HCT116 (cell line): ENCODE data around the gene SH2D6. TPM values are rescaled to one million over a fixed set of nuclear protein-coding genes. Genes with fewer than 3 reads are reported as not detected.

ENCODE experiments used
- ATAC-seq: fragments of 200-7000 bp; cut with Tn5 transposase; 2 replicates; pipeline ENCODE4 v1.9.1; 2020; ENCODE audit warnings: mild to moderate bottlenecking, moderate library complexity
- BruUV-seq: library from RNA; stranded (reverse); fragments of 400-500 nt; replicated peaks from 2 replicates; lab custom pipeline; 2021; lab: Mats Ljungman, UMichigan
- CTCF ChIA-PET: fragments of 300-600 bp; sonication (Branson Sonifier 250); formaldehyde crosslinking; loops from one replicate; lab custom pipeline; 2021; ENCODE audit warnings: antibody characterized with exemption; lab: Charles Lee
- POLR2A ChIA-PET: fragments of 300-600, 350-600 bp; sonication (Branson Sonifier 250); formaldehyde crosslinking; loops from one replicate; lab custom pipeline; 2021; ENCODE audit warnings: antibody characterized with exemption; lab: Charles Lee
- RAD21 ChIA-PET, 2 experiments: fragments of 300-600 bp; sonication (Branson Sonifier 250); formaldehyde crosslinking; loops; one replicate each; lab custom pipeline; 2023; ENCODE audit warnings: low total read pairs in 2 of 2; ENCODE audit not compliant: uncharacterized antibody in 2 of 2, unreplicated experiment in 2 of 2, low non-redundant PET in 1 of 2; lab: Charles Lee
- DNase-seq: peaks from one replicate; pipeline ENCODE4 v3.0.0-alpha.2; 2010; ENCODE audit warnings: low read depth, low spot score
- H2AFZ ChIP-seq: fragments of 200-600 bp; shearing (Covaris generic), sonication (generic); 2 replicates; pipeline ENCODE4 v1.6.1; 2017; ENCODE audit warnings: low read depth, mixed run types, mixed read lengths, antibody characterized with exemption, low read length; ENCODE audit not compliant: poor library complexity, severe bottlenecking
- H3K27ac ChIP-seq: 2 replicates; pipeline ENCODE4 v1.5.1; 2012; ENCODE audit warnings: low read depth, low read length
- H3K27me3 ChIP-seq: fragments of 200-600 bp; sonication (generic); 2 replicates; pipeline ENCODE4 v1.6.1; 2016; ENCODE audit warnings: mixed run types, low read length, mixed read lengths; ENCODE audit not compliant: insufficient read depth
- H3K36me3 ChIP-seq, 2 experiments: fragments of 200-500 bp in 1 of 2; fragments of 200-600 bp in 1 of 2; sonication (Bioruptor generic) in 1 of 2; sonication (generic) in 1 of 2; 2 replicates each; pipeline versions ENCODE4 v1.5.1 to v1.6.1; 2014 to 2016; ENCODE audit warnings: low read length in 2 of 2, inconsistent platforms in 1 of 2, mixed read lengths in 1 of 2, mixed run types in 1 of 2; ENCODE audit not compliant: insufficient read depth in 2 of 2, control insufficient read depth in 1 of 2
- H3K4me1 ChIP-seq, 2 experiments: fragments of 200-600 bp in 1 of 2; sonication (generic) in 1 of 2; 2 replicates each; pipeline versions ENCODE4 v1.5.1 to v1.6.1; 2012 to 2017; ENCODE audit warnings: low read length in 2 of 2, inconsistent platforms in 1 of 2, mild to moderate bottlenecking in 1 of 2, mixed read lengths in 1 of 2, mixed run types in 1 of 2, moderate library complexity in 1 of 2; ENCODE audit not compliant: insufficient read depth in 2 of 2, control insufficient read depth in 1 of 2
- H3K4me2 ChIP-seq: fragments of 200-600 bp; sonication (generic); 2 replicates; pipeline ENCODE4 v1.6.1; 2017; ENCODE audit warnings: mixed run types, low read length, mixed read lengths
- H3K4me3 ChIP-seq, 2 experiments: fragments of 200-600 bp in 1 of 2; sonication (generic) in 1 of 2; replicated peaks in 1 of 2; 2 replicates each; pipeline ENCODE4 v1.5.1; 2011 to 2016; ENCODE audit warnings: low read length in 2 of 2, control low read depth in 1 of 2, low read depth in 1 of 2, mild to moderate bottlenecking in 1 of 2, mixed read lengths in 1 of 2, mixed run types in 1 of 2
- H3K79me2 ChIP-seq: fragments of 200-600 bp; sonication (generic); 2 replicates; pipeline ENCODE4 v1.6.1; 2017; ENCODE audit warnings: mild to moderate bottlenecking, mixed run types, low read length, moderate library complexity, mixed read lengths; ENCODE audit not compliant: insufficient read depth
- H3K9ac ChIP-seq: fragments of 200-600 bp; sonication (generic); 2 replicates; pipeline ENCODE4 v1.6.1; 2016; ENCODE audit warnings: low read length, mixed read lengths
- H3K9me2 ChIP-seq: fragments of 200-600 bp; sonication (generic), shearing (Covaris generic); 2 replicates; pipeline ENCODE4 v1.6.1; 2017; ENCODE audit warnings: mixed run types, mild to moderate bottlenecking, moderate library complexity; ENCODE audit not compliant: insufficient read depth
- H3K9me3 ChIP-seq, 2 experiments: fragments of 200-500 bp in 1 of 2; fragments of 200-600 bp in 1 of 2; sonication (Bioruptor generic) in 1 of 2; sonication (generic) in 1 of 2; 2 replicates each; pipeline ENCODE4 v1.6.1; 2014 to 2017; ENCODE audit warnings: low read length in 2 of 2, mixed read lengths in 2 of 2, inconsistent platforms in 1 of 2, low read depth in 1 of 2, mild to moderate bottlenecking in 1 of 2, mixed run types in 1 of 2, moderate library complexity in 1 of 2; ENCODE audit not compliant: control insufficient read depth in 1 of 2, insufficient read depth in 1 of 2
- H4K20me1 ChIP-seq: fragments of 200-600 bp; sonication (generic), shearing (Covaris generic); 2 replicates; pipeline ENCODE4 v1.6.1; 2017; ENCODE audit warnings: mixed run types, mild to moderate bottlenecking, moderate library complexity; ENCODE audit not compliant: insufficient read depth
- CEBPB ChIP-seq: IDR thresholded peaks from 2 replicates; pipeline ENCODE4 v1.6.1; 2012; ENCODE audit warnings: low read depth
- EGR1 ChIP-seq: IDR thresholded peaks from 2 replicates; pipeline ENCODE4 v1.6.1; 2012; ENCODE audit warnings: low read depth
- ELF1 ChIP-seq: IDR thresholded peaks from 2 replicates; pipeline ENCODE4 v1.6.1; 2012; ENCODE audit warnings: low read depth, borderline replicate concordance
- EZH2 ChIP-seq: fragments of 200-600 bp; sonication (generic); IDR thresholded peaks from 2 replicates; pipeline ENCODE4 v1.6.1; 2017; ENCODE audit warnings: antibody characterized with exemption, mixed run types
- FOSL1 ChIP-seq: IDR thresholded peaks from 2 replicates; pipeline ENCODE4 v1.6.1; 2012; ENCODE audit warnings: low read depth
- JUND ChIP-seq: IDR thresholded peaks from 2 replicates; pipeline ENCODE4 v1.6.1; 2012
- MAX ChIP-seq: IDR thresholded peaks from 2 replicates; pipeline ENCODE4 v1.6.1; 2012
- POLR2AphosphoS5 ChIP-seq: IDR thresholded peaks from 2 replicates; pipeline ENCODE4 v1.6.1; 2011; ENCODE audit warnings: mild to moderate bottlenecking, low read depth, low read length, moderate library complexity
- SP1 ChIP-seq: IDR thresholded peaks from 2 replicates; pipeline ENCODE4 v1.6.1; 2012; ENCODE audit warnings: low read depth
- ZFX ChIP-seq: fragments of 450-650 bp; IDR thresholded peaks from 2 replicates; pipeline ENCODE4 v1.6.1; 2017
- ZNF274 ChIP-seq: fragments of 200-500 bp; sonication (Bioruptor generic); IDR thresholded peaks from 2 replicates; pipeline ENCODE4 v1.6.1; 2014; ENCODE audit warnings: mild to moderate bottlenecking, low read depth, low read length, inconsistent platforms
- intact Hi-C: fragments of 100-400 bp; cut with micrococcal nuclease; formaldehyde crosslinking; loops from 2 replicates; pipeline ENCODE4 v1.10.0; 2022
- total RNA-seq: library from RNA; stranded (reverse); gene quantifications from one replicate; pipeline ENCODE4 v1.2.1, GENCODE V29; 2021; ENCODE audit not compliant: unreplicated experiment
- TF ChIP-seq, protein P1 (sequence below): IDR thresholded peaks from 2 replicates; pipeline ENCODE4 v1.6.1; 2011; ENCODE audit warnings: mild to moderate bottlenecking, low read length, moderate library complexity; ENCODE audit not compliant: insufficient replicate concordance; ENCODE audit errors: extremely low read depth
- TF ChIP-seq, protein P2 (sequence below), 3 experiments: fragments of 200-600 bp in 1 of 3; sonication (generic) in 1 of 3; IDR thresholded peaks in 2 of 3; conservative IDR thresholded peaks in 1 of 3; 2 replicates each; pipeline ENCODE4 v1.5.1; 2012 to 2017; ENCODE audit warnings: low read depth in 2 of 3, low read length in 2 of 3, antibody characterized with exemption in 1 of 3, borderline replicate concordance in 1 of 3, control low read depth in 1 of 3, mild to moderate bottlenecking in 1 of 3, mixed read lengths in 1 of 3, mixed run types in 1 of 3, moderate library complexity in 1 of 3; ENCODE audit not compliant: insufficient read depth in 1 of 3

Gene SH2D6
- total RNA-seq, 1 experiment from 2014 or later = 2.7 TPM

GRCh38 chr2:85447222-85447585, 28.7 kb downstream of the SH2D6 start (continued):
- TF ChIP-seq POLR2AphosphoS5 = no peak
- TF ChIP-seq EGR1 = no peak
- no peak for TF ChIP-seq SP1
- TF ChIP-seq JUND = no peak
- TF ChIP-seq CEBPB = no peak
- no peak for TF ChIP-seq ZNF274
- TF ChIP-seq MAX = no peak
- no peak for TF ChIP-seq ZFX
- TF ChIP-seq ELF1 = no peak
- no peak for TF ChIP-seq EZH2
- TF ChIP-seq, protein P1, sequence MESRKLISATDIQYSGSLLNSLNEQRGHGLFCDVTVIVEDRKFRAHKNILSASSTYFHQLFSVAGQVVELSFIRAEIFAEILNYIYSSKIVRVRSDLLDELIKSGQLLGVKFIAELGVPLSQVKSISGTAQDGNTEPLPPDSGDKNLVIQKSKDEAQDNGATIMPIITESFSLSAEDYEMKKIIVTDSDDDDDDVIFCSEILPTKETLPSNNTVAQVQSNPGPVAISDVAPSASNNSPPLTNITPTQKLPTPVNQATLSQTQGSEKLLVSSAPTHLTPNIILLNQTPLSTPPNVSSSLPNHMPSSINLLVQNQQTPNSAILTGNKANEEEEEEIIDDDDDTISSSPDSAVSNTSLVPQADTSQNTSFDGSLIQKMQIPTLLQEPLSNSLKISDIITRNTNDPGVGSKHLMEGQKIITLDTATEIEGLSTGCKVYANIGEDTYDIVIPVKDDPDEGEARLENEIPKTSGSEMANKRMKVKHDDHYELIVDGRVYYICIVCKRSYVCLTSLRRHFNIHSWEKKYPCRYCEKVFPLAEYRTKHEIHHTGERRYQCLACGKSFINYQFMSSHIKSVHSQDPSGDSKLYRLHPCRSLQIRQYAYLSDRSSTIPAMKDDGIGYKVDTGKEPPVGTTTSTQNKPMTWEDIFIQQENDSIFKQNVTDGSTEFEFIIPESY = no peak

- DNase-seq (no peak), ATAC-seq (no peak)
- Histone ChIP-seq H3K9ac (no peak overlapping the region), H3K9me2 (no peaks in the 10 kb centered on the region), H3K4me1 (peaks cover 27 to 29% of the 10 kb centered on the region in 2 experiments), H3K4me2 (no peak overlapping the region), H2AFZ (no peak overlapping the region), H3K27me3 (no peaks in the 10 kb centered on the region), H4K20me1 (no peaks in the 10 kb centered on the region), H3K27ac (no peak overlapping the region), H3K79me2 (no peaks in the 10 kb centered on the region), H3K36me3 (no peaks in the 10 kb centered on the region), H3K4me3 (no peak overlapping the region), H3K9me3 (no peaks in the 10 kb centered on the region)
- BruUV-seq = no TSS peak
- TF ChIP-seq POLR2AphosphoS5 (no peak), FOSL1 (no peak)
- TF ChIP-seq, protein P2, sequence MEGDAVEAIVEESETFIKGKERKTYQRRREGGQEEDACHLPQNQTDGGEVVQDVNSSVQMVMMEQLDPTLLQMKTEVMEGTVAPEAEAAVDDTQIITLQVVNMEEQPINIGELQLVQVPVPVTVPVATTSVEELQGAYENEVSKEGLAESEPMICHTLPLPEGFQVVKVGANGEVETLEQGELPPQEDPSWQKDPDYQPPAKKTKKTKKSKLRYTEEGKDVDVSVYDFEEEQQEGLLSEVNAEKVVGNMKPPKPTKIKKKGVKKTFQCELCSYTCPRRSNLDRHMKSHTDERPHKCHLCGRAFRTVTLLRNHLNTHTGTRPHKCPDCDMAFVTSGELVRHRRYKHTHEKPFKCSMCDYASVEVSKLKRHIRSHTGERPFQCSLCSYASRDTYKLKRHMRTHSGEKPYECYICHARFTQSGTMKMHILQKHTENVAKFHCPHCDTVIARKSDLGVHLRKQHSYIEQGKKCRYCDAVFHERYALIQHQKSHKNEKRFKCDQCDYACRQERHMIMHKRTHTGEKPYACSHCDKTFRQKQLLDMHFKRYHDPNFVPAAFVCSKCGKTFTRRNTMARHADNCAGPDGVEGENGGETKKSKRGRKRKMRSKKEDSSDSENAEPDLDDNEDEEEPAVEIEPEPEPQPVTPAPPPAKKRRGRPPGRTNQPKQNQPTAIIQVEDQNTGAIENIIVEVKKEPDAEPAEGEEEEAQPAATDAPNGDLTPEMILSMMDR (IDR thresholded peaks at IDR 0.05 in 2 of 3, conservative IDR thresholded peaks at IDR 0.05 in 1 of 3; ENCODE audit: borderline replicate concordance in 1 of 3, insufficient read depth in 1 of 3, low read depth in 2 of 3, low read length in 2 of 3) = no peak
- intact Hi-C loops = no loop called here
- ChIA-PET POLR2A (interaction anchor here (0.6 to 3.9 kb wide), 4 partner anchors 9 to 97 kb away, joined by 3 to 23 read pairs (median 4); no protein-coding TSS in a partner anchor), RAD21 (no interaction called here), CTCF (no interaction called here)
These were observed 30.1 kb downstream of the SH2D6 start for GRCh38 chr2:85448461-85449213.
